NCI-H1048 (cell line): Measurements from ENCODE around the gene SOX4.

Experiments
- DNase-seq: peaks from one replicate; lab custom pipeline; 2025; lab: John Stamatoyannopoulos, UW

SOX4 gene

DNA sequence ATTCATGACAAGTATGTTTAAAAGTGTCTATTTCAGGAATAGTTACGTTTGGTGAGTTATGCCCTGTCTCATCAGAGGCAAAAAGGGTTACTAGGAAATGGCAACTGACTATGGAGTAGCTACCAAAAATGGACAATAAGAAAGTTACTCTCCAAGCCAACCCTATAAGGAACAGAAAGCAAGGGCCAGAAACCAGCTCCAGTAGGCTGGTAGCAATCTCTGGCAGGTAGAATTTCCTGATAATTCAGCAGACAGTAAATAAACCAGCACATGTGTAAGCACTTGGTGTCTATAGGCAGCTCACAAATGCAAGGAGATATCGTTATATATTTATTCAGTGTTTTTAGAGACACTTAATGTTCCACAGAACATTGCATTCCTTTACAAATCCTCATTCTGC, 20.3 kb downstream of the SOX4 start:
- DNase-seq: no peak

DNA sequence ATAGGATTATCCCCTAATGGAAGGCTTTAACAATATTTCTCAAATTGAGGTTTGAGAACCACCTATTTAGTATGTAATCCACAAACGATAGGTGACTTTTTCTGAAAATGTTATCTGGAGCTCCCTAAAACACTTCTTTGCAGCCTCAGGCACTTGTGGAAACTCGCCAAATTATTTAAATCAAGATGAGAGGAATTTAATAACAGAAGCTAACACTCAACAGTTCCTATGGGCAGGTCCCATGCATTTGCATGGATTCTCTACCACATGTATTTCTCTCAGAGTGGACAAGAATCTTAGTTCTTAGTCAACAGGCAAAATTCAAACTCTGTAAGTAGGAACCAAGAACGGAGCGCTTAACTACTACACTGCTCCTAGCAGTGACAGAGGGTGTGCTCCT, 20.7 kb downstream of the SOX4 start:
- no peak for DNase-seq

GRCh38 chr6:21615504-21615903, 22.0 kb downstream of the SOX4 start:
- DNase-seq: no peak

DNA sequence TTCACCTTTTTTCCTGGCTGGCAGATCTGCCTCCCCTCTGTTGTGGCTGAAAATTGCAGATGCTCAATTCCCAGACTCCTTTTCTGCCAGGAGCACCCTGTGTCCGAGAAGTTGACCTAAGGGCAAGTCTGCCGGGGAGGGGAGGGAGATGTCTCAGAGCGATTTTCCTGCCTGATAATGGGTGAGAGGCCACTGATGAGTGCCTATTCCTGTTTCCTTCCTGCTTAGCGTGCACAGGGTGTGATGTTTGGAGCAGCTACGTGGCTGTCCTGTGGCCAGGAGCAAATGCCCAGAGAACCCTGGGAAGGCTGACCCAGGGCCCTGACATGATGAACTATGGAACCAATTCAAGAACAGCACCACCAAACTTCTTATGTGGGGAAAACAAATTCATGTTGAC, 22.5 kb downstream of the SOX4 start:
- no peak for DNase-seq

GRCh38 chr6:21625642-21626041, 32.1 kb downstream of the SOX4 start:
- no peak for DNase-seq

GRCh38 chr6:21626756-21627155, 33.2 kb downstream of the SOX4 start:
- no peak for DNase-seq

DNA sequence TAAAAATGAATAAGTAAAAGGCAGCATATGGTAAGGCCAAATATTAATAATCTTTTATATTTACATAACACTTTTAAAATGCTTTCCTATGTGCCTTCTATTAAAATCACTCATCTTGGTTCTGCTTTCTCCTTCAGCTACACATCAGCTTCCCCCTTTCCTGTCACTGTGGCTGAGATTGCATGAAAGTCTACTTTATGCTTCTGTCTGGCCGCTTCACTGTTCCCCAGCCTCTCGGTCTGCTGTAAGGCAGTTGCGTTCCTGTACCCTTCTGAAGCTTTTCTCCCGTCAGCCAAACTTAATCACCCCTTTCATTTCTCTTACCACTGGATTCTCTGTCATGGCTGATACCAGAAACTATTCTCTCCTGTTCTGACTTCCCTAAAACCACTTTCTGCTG, 34.6 kb downstream of the SOX4 start:
- no peak for DNase-seq

DNA sequence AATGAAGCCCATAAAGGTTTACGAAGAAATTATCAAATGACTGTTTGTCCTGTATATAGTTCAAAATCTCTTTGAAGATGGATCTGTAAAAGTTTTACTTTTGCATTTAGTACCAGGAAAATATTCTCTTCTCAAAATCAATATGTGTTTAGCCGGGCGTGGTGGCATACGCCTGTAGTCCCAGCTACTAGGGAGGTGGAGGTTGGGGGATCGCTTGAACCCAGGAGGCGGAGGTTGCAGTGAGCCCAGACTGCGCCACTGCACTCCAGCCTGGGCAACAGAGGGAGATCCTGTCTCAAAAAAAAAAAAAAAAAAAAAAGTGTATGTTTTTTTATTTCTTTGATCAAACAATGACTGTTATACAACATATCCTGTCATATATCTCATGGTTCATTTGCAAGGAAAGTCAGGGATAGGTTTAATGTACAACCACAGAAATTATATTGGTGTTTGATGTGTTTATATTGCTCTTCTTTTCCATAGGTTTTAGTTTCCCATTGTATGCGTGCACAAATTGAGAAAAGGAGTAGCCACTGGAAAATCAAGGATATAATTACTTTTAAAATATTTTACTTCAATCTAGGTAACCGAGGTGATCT, 40.1 kb downstream of the SOX4 start:
- DNase-seq: no peak

GRCh38 chr6:21634582-21634981, 41.0 kb downstream of the SOX4 start:
- no peak for DNase-seq

GRCh38 chr6:21636876-21637275, 43.3 kb downstream of the SOX4 start:
- no peak for DNase-seq

- no peak for DNase-seq
These were observed 45.8 kb downstream of the SOX4 start for GRCh38 chr6:21639316-21639715.
